GM12874 (cell line): ENCODE results near the gene MLYCD.

Experiments
- CTCF ChIP-seq: IDR thresholded peaks from 2 replicates; pipeline ENCODE4 v1.5.1; 2011; ENCODE audit warnings: low read depth, mild to moderate bottlenecking, control low read depth, low read length, moderate library complexity; ENCODE audit not compliant: insufficient read depth

Gene MLYCD

GRCh38 chr16:83936581-83937165 is 37.8 kb downstream of the MLYCD start:
- no peak for TF ChIP-seq CTCF

- no peak for TF ChIP-seq CTCF
Observed at GRCh38 chr16:83937267-83937666, 38.4 kb downstream of the MLYCD start.

GRCh38 chr16:83937922-83938885 is 39.3 kb downstream of the MLYCD start:
- TF ChIP-seq CTCF, result no peak

- TF ChIP-seq CTCF, result no peak
Observed at GRCh38 chr16:83939266-83939855, 40.4 kb downstream of the MLYCD start.

GRCh38 chr16:83940119-83940518 is 41.2 kb downstream of the MLYCD start:
- no peak for TF ChIP-seq CTCF

GRCh38 chr16:83940630-83941378 is 41.9 kb downstream of the MLYCD start:
- TF ChIP-seq CTCF, result no peak

- no peak for TF ChIP-seq CTCF
Observed at GRCh38 chr16:83942074-83942473, 43.2 kb downstream of the MLYCD start.
